HEK293 (cell line): Measurements from ENCODE around the gene MCM7.

ENCODE experiments used
- ELK4 ChIP-seq: IDR thresholded peaks from 2 replicates; pipeline ENCODE4 v1.6.1; 2011; ENCODE audit warnings: mild to moderate bottlenecking, low read depth, low read length, borderline replicate concordance
- KLF16 ChIP-seq: fragments of 450-650 bp; formaldehyde crosslinking; IDR thresholded peaks from 2 replicates; pipeline ENCODE4 v1.5.1; 2017; ENCODE audit warnings: missing biosample characterization, missing genetic modification characterization
- MEIS1 ChIP-seq: sonication (generic); formaldehyde crosslinking; IDR thresholded peaks from 2 replicates; pipeline ENCODE4 v1.8.1; 2022; ENCODE audit warnings: missing genetic modification reagents, mild to moderate bottlenecking, borderline replicate concordance
- REST ChIP-seq: fragments of 450-650 bp; formaldehyde crosslinking; IDR thresholded peaks from 2 replicates; pipeline ENCODE4 v1.5.1; 2016; ENCODE audit warnings: missing biosample characterization, missing genetic modification characterization
- YY1 ChIP-seq: fragments of 450-650 bp; formaldehyde crosslinking; IDR thresholded peaks from 2 replicates; pipeline ENCODE4 v1.5.1; 2018; ENCODE audit warnings: missing biosample characterization, missing genetic modification characterization
- ZBTB11 ChIP-seq: fragments of 450-650 bp; formaldehyde crosslinking; conservative IDR thresholded peaks from 2 replicates; pipeline ENCODE4 v1.5.1; 2016; ENCODE audit warnings: low read depth, missing biosample characterization, missing genetic modification characterization
- ZFP69B ChIP-seq: fragments of 450-650 bp; formaldehyde crosslinking; IDR thresholded peaks from 2 replicates; pipeline ENCODE4 v1.5.1; 2016; ENCODE audit warnings: missing biosample characterization, missing genetic modification characterization
- ZNF214 ChIP-seq: fragments of 450-650 bp; formaldehyde crosslinking; IDR thresholded peaks from 2 replicates; pipeline ENCODE4 v1.5.1; 2017; ENCODE audit warnings: missing biosample characterization, mild to moderate bottlenecking, missing genetic modification characterization, borderline replicate concordance
- ZNF223 ChIP-seq: fragments of 450-650 bp; formaldehyde crosslinking; IDR thresholded peaks from 2 replicates; pipeline ENCODE4 v1.5.1; 2016; ENCODE audit warnings: missing biosample characterization, missing genetic modification characterization
- ZNF23 ChIP-seq: fragments of 450-650 bp; formaldehyde crosslinking; IDR thresholded peaks from 2 replicates; pipeline ENCODE4 v1.5.1; 2016; ENCODE audit warnings: missing biosample characterization, missing genetic modification characterization, borderline replicate concordance
- ZNF341 ChIP-seq: fragments of 450-650 bp; formaldehyde crosslinking; IDR thresholded peaks from 2 replicates; pipeline ENCODE4; 2016; ENCODE audit warnings: low read depth, missing biosample characterization, missing genetic modification characterization
- ZNF354C ChIP-seq: fragments of 450-650 bp; formaldehyde crosslinking; IDR thresholded peaks from 2 replicates; pipeline ENCODE4 v1.5.1; 2016; ENCODE audit warnings: missing biosample characterization, missing genetic modification characterization, low read depth, borderline replicate concordance
- ZNF366 ChIP-seq: fragments of 450-650 bp; formaldehyde crosslinking; conservative IDR thresholded peaks from 2 replicates; pipeline ENCODE4 v1.5.1; 2016; ENCODE audit warnings: missing biosample characterization, missing genetic modification characterization
- ZNF548 ChIP-seq: fragments of 450-650 bp; formaldehyde crosslinking; IDR thresholded peaks from 2 replicates; pipeline ENCODE4 v1.5.1; 2016; ENCODE audit warnings: missing biosample characterization, missing genetic modification characterization
- ZNF596 ChIP-seq: fragments of 450-650 bp; IDR thresholded peaks from 2 replicates; pipeline ENCODE4 v1.5.0; 2018; ENCODE audit warnings: missing biosample characterization, mild to moderate bottlenecking, missing genetic modification characterization, moderate library complexity
- ZNF610 ChIP-seq: fragments of 450-650 bp; formaldehyde crosslinking; IDR thresholded peaks from 2 replicates; pipeline ENCODE4 v1.5.1; 2016; ENCODE audit warnings: missing biosample characterization, missing genetic modification characterization, borderline replicate concordance
- ZNF629 ChIP-seq: fragments of 450-650 bp; formaldehyde crosslinking; IDR thresholded peaks from 2 replicates; pipeline ENCODE4 v1.5.1; 2017; ENCODE audit warnings: missing biosample characterization, missing genetic modification characterization
- ZNF660 ChIP-seq: fragments of 450-650 bp; IDR thresholded peaks from 2 replicates; pipeline ENCODE4 v1.5.1; 2018; ENCODE audit warnings: missing biosample characterization, mild to moderate bottlenecking, missing genetic modification characterization
- ZNF768 ChIP-seq: fragments of 450-650 bp; formaldehyde crosslinking; IDR thresholded peaks from 2 replicates; pipeline ENCODE4 v1.5.1; 2018; ENCODE audit warnings: missing biosample characterization, mild to moderate bottlenecking, missing genetic modification characterization
- ZNF843 ChIP-seq: fragments of 450-650 bp; formaldehyde crosslinking; IDR thresholded peaks from 2 replicates; pipeline ENCODE4 v1.5.1; 2016; ENCODE audit warnings: missing biosample characterization, missing genetic modification characterization
- ZXDB ChIP-seq: fragments of 450-650 bp; formaldehyde crosslinking; IDR thresholded peaks from 2 replicates; pipeline ENCODE4 v1.5.1; 2016; ENCODE audit warnings: missing biosample characterization, missing genetic modification characterization
- TF ChIP-seq, protein P1 (sequence below): fragments of 450-650 bp; IDR thresholded peaks from 2 replicates; pipeline ENCODE4 v1.5.1; 2018; ENCODE audit warnings: missing biosample characterization, mild to moderate bottlenecking, missing genetic modification characterization
- TF ChIP-seq, protein P2 (sequence below): fragments of 450-650 bp; formaldehyde crosslinking; IDR thresholded peaks from 2 replicates; pipeline ENCODE4 v1.5.1; 2016; ENCODE audit warnings: missing biosample characterization, missing genetic modification characterization

MCM7 gene

DNA sequence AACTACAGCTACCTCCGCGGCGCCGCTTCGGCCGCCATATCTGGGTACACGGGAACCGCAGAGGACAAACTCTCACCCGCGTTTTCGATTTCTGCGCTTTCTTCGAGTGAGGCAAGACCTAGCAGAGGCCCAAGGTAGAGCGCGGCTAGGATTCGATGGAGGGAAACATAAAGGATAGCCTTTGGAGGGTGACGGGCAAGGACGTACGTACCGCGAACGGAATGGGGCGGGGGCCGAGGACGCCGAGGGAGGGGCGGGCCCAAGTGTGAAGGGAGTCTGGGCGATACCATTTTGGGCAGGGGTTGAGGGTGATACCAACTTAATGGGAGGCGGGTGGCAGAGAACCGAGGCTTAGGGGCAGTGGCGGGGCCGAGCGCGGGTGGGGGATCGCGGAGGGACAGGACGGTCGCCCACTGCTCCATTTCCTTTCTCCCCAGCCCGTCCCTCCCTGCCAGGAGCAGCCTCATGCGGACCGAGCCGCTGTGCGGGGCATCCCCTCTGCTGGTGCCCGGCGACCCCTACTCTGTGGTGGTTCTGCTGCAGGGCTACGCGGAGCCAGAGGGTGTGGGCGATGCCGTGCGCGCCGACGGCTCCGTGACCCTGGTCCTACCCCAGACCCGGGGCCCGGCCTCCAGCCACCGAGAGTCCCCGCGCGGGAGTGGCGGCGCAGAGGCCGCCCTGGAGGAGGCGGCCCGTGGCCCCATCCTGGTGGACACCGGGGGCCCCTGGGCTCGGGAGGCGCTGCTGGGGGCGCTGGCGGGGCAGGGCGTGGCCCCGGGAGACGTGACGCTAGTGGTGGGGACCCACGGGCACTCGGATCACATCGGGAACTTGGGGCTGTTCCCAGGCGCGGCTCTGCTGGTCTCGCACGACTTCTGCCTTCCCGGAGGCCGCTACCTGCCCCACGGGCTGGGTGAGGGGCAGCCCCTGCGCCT, 26.0 kb upstream of the MCM7 start, which contains the start of gene MBLAC1 (continued):
- TF ChIP-seq REST (peak; percentile 30; the same call in 1 of the 2 replicates), ZNF354C (tag by site-specific recombination) (no peak), ZXDB (tag by site-specific recombination) (peak; percentile 79), ZNF214 (no peak), KLF16 (peak; percentile 82), ZNF366 (peak; percentile 73; the same call in 1 of the 2 replicates), ZNF610 (tag by site-specific recombination) (no peak), ELK4 (no peak), ZNF843 (tag by site-specific recombination) (peak; percentile 25; the same call in 1 of the 2 replicates), ZNF660 (peak; percentile 87), ZNF596 (no peak), ZNF768 (tag by site-specific recombination) (no peak), ZNF548 (no peak), ZFP69B (tag by site-specific recombination) (peak; percentile 43; the same call in 1 of the 2 replicates), ZNF341 (tag by site-specific recombination) (peak; percentile 49; the same call in 1 of the 2 replicates), ZNF23 (tag by site-specific recombination) (no peak), YY1 (tag by site-specific recombination) (0 out of 2 replicates have a peak, but pooled peaks have one; percentile 83), MEIS1 (CRISPR knock-in tag) (no peak), ZNF223 (tag by site-specific recombination) (no peak), ZBTB11 (tag by site-specific recombination) (peak; percentile 74), ZNF629 (tag by site-specific recombination) (peak; percentile 63)
- TF ChIP-seq, protein P1, sequence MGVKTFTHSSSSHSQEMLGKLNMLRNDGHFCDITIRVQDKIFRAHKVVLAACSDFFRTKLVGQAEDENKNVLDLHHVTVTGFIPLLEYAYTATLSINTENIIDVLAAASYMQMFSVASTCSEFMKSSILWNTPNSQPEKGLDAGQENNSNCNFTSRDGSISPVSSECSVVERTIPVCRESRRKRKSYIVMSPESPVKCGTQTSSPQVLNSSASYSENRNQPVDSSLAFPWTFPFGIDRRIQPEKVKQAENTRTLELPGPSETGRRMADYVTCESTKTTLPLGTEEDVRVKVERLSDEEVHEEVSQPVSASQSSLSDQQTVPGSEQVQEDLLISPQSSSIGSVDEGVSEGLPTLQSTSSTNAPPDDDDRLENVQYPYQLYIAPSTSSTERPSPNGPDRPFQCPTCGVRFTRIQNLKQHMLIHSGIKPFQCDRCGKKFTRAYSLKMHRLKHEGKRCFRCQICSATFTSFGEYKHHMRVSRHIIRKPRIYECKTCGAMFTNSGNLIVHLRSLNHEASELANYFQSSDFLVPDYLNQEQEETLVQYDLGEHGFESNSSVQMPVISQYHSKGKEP (tag by site-specific recombination), result no peak
- TF ChIP-seq, protein P2, sequence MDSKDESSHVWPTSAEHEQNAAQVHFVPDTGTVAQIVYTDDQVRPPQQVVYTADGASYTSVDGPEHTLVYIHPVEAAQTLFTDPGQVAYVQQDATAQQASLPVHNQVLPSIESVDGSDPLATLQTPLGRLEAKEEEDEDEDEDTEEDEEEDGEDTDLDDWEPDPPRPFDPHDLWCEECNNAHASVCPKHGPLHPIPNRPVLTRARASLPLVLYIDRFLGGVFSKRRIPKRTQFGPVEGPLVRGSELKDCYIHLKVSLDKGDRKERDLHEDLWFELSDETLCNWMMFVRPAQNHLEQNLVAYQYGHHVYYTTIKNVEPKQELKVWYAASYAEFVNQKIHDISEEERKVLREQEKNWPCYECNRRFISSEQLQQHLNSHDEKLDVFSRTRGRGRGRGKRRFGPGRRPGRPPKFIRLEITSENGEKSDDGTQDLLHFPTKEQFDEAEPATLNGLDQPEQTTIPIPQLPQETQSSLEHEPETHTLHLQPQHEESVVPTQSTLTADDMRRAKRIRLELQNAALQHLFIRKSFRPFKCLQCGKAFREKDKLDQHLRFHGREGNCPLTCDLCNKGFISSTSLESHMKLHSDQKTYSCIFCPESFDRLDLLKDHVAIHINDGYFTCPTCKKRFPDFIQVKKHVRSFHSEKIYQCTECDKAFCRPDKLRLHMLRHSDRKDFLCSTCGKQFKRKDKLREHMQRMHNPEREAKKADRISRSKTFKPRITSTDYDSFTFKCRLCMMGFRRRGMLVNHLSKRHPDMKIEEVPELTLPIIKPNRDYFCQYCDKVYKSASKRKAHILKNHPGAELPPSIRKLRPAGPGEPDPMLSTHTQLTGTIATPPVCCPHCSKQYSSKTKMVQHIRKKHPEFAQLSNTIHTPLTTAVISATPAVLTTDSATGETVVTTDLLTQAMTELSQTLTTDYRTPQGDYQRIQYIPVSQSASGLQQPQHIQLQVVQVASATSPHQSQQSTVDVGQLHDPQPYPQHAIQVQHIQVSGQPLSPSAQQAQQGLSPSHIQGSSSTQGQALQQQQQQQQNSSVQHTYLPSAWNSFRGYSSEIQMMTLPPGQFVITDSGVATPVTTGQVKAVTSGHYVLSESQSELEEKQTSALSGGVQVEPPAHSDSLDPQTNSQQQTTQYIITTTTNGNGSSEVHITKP (tag by site-specific recombination), result peak; percentile 100
